Activated gamma-delta T cell (primary cell): ENCODE measurements around the gene SPRN.
"Not testable (repeated sequence)": the region's sequence is repeated elsewhere in the genome, so short reads cannot be mapped to it uniquely, and the experiment has no call there.

Experiments used
- DNase-seq: peaks from one replicate; lab custom pipeline; 2025; lab: John Stamatoyannopoulos, UW

SPRN gene

GRCh38 chr10:133439517-133440461, 15.4 kb upstream of the SPRN start:
- DNase-seq, result no peak

DNA sequence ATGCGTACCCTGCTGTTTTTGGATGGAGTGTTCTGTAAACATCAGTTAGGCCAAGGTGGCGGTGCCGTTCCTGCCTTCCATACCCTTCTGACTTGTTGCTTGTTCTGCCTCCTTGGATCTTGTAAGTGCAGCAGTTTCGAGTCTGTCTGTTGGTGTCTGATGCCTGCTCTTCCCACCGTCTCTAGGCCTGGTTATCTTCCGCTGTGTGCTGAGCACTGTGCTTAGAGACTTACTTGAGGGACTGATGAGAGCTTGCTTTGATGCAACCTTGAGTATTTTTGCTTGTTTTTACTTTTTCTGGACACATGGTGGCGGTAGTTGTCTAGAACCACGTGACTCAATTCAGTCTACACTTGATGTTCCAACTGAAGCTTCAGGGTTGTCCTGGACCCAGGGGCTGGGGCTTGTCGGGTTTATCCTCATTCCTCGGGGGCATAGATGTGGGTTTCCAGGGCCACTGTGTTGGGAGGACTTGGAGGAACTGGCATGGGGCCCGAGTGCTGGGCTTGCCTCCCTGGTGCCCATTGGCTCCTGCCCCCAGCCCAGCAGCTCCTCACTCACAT, 14.4 kb upstream of the SPRN start:
- no peak for DNase-seq

GRCh38 chr10:133432789-133433188, 8.4 kb upstream of the SPRN start:
- not testable (repeated sequence) for DNase-seq

GRCh38 chr10:133431888-133432613, 7.6 kb upstream of the SPRN start:
- not testable (repeated sequence) for DNase-seq

- DNase-seq, result not testable (repeated sequence)
Observed at GRCh38 chr10:133429571-133429970, 5.1 kb upstream of the SPRN start.

GRCh38 chr10:133424102-133424501, 323 bp downstream of the SPRN start:
- not testable (repeated sequence) for DNase-seq

- DNase-seq, result no peak
Observed at GRCh38 chr10:133422807-133423771, 1.3 kb downstream of the SPRN start.

DNA sequence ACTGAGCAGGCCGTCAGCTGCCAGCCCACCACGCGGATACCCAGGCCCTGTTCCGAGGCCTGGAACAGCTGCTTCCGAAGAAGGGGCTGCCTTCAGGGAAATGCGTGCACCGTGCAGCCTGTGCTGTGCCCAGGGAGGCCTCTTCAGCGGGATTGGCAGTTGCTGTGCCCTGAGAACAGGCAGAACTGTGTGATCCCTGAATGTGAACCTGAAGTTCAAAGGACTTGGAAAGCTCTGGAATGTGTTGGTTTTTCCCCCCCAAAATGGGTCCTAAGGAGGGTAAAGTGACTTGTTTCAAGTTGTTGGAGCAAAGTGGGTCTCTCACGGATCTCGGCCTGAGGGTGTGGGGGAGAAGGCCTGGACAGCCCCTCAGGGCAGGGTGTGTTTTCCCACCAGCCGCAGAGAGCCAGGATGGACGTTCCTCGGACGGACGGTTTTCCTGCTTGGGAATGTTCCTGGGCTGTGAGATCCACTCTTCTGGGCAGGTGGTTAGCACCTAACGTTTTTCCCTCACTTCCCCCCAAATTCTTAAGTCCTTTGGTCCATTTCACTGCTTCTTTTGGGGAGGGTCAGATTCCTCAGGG, 2.1 kb downstream of the SPRN start:
- DNase-seq, result no peak

- no peak for DNase-seq
Observed at GRCh38 chr10:133421336-133422222, 2.8 kb downstream of the SPRN start.

GRCh38 chr10:133420579-133420978, 3.8 kb downstream of the SPRN start:
- no peak for DNase-seq

DNA sequence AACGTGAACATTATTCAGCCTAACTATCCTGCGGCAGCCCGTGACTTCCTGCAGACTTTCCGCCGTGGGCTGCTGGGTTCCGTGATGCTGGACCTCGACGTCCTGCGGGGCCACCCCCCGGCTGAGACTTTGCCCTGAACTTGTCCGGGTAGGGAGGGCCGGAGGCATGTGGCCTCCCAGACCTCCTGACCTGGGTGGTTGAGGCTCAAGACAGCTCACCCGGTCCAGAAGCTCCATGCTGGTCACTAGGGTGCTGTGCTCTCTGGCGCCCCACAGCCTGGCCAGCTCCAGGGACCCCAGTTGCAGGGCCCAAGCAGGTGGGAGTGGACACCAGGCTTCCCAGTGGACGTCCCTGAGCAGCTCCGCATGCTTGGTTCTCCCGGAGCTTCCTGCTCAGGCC, 4.4 kb downstream of the SPRN start:
- no peak for DNase-seq

GRCh38 chr10:133419211-133419950, 5.0 kb downstream of the SPRN start:
- no peak for DNase-seq

DNA sequence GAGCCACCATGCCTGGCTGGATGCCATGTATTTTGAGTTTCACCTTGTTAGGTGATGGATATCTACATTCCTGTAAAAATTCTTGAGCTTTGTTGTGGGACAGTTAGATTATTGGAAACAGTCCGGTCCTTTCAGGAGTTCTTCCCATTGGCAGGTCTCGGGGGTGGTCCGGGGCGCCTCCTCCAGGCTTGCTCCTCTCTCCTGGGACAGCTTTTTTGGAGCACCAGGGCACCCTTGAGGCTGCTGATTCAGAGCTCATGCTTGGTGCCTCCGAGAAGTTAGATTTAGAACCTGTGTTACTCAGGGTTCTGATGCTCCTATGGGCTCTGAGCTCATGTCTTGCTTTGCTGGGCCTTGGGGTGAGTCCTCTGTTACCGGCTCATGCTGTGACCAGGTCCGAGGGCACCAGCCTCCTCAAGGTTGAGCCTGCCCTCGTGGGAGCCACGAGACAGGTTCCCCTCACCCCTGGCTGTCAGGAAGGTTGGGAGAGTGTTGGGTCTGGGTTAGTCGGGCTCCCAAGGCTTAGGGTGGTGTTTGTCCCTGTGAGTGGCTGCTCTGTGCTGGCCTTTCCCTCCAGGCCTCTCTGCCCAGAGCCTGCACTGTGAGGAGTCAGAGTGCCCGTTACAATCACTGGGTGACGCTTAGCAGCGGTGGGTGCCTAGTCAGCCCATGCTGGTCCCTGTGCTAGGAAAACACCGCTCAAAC, 6.0 kb downstream of the SPRN start:
- DNase-seq, result no peak

DNA sequence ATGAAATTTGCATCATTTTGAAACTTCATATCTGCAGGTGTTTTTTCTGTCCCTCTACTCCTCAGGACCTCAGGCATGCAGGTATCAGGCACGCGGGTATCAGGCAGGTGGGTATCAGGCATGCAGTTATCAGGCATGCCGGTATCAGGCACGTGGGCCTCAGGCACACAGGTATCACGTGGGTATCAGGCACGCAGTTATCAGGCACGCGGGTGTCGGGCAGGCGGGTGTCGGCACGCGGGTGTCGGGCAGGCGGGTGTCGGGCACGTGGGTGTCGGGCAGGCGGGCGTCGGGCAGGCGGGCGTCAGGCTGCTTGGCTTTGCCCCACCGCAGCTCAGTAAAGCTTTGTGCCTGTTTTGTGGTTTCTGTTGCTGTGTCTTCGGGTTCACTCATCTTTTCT, 8.7 kb downstream of the SPRN start:
- DNase-seq, result no peak

DNA sequence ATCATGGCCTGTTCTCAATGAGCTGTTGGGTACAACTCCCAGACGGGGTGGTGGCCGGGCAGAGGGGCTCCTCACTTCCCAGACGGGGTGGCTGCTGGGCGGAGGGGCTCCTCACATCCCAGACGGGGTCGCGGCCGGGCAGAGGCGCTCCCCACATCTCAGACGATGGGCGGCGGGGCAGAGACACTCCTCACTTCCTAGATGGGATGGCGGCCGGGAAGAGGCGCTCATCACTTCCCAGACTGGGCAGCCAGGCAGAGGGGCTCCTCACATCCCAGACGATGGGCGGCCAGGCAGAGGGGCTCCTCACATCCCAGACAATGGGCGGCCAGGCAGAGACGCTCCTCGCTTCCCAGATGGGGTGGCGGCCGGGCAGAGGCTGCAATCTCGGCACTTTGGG, 10.0 kb downstream of the SPRN start:
- not testable (repeated sequence) for DNase-seq

DNA sequence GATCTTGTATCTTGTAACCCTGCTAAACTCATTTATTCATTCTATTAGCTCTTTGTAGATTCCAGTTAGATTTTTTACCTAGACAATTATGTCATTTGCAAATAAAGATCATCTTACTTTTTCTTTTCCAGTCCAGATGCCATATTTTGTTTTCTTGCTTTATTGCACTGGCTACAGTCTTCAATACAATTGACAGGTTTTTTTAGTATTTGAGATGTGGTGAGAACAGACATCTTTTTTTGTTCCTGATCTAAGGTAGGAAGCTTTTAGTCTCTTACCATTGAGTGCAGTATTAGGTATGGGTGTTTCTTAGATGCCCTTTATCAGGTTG, 12.1 kb downstream of the SPRN start:
- DNase-seq, result no peak

GRCh38 chr10:133411523-133412380, 12.7 kb downstream of the SPRN start:
- no peak for DNase-seq
